ENCODE data around the gene DBNDD1.

Gene DBNDD1

GRCh38 chr16:90046971-90047713 lies 27.9 kb upstream of the DBNDD1 start (continued):
- 0 out of 2 replicates have a peak, but pooled peaks have one; percentile 4 for TF ChIP-seq ZBTB48 (tag by site-specific recombination; IDR thresholded peaks at IDR 0.05)
- no peak for TF ChIP-seq ZNF707 (tag by site-specific recombination; IDR thresholded peaks at IDR 0.05)
- TF ChIP-seq ZNF664 (tag by site-specific recombination; IDR thresholded peaks at IDR 0.05), result no peak
- TF ChIP-seq KLF1 (tag by site-specific recombination; IDR thresholded peaks at IDR 0.05), result peak; percentile 34; the same call in 1 of the 2 replicates
- TF ChIP-seq ZXDB (tag by site-specific recombination; IDR thresholded peaks at IDR 0.05), result 0 out of 2 replicates have a peak, but pooled peaks have one; percentile 9
- TF ChIP-seq ZNF335 (tag by site-specific recombination; conservative IDR thresholded peaks at IDR 0.05), result peak; percentile 31; the same call in 1 of the 2 replicates
- no peak for TF ChIP-seq ZNF292 (tag by site-specific recombination; IDR thresholded peaks at IDR 0.05; ENCODE audit: borderline replicate concordance, low read depth)
- peak; percentile 49; the same call in 1 of the 2 replicates for TF ChIP-seq ZNF692 (tag by site-specific recombination; IDR thresholded peaks at IDR 0.05)
- peak; percentile 14; the same call in 1 of the 2 replicates for TF ChIP-seq ZBTB20 (tag by site-specific recombination; IDR thresholded peaks at IDR 0.05)
- TF ChIP-seq PRDM2 (tag by site-specific recombination; IDR thresholded peaks at IDR 0.05; ENCODE audit: borderline replicate concordance), result 0 out of 2 replicates have a peak, but pooled peaks have one; percentile 42
- TF ChIP-seq SCRT1 (tag by site-specific recombination; IDR thresholded peaks at IDR 0.05; ENCODE audit: borderline replicate concordance), result no peak
- peak; percentile 68 for TF ChIP-seq ZIC2 (tag by site-specific recombination; IDR thresholded peaks at IDR 0.05)
- TF ChIP-seq PATZ1 (tag by site-specific recombination; IDR thresholded peaks at IDR 0.05), result peak; percentile 48
- TF ChIP-seq ZBTB8A (tag by site-specific recombination; IDR thresholded peaks at IDR 0.05), result peak; percentile 45; the same call in 1 of the 2 replicates
- peak; percentile 42; the same call in 1 of the 2 replicates for TF ChIP-seq GLIS1 (tag by site-specific recombination; IDR thresholded peaks at IDR 0.05)
- peak; percentile 9; the same call in 1 of the 2 replicates for TF ChIP-seq KLF9 (tag by site-specific recombination; IDR thresholded peaks at IDR 0.05; ENCODE audit: low read depth)
- no peak for TF ChIP-seq ZNF747 (tag by site-specific recombination; IDR thresholded peaks at IDR 0.05)
- no peak for TF ChIP-seq SETDB1 (IDR thresholded peaks at IDR 0.05; ENCODE audit: insufficient read length, low read length)

All from HEK293 (cell line).